HUES6 (cell line): ENCODE results near the gene KRT6B.
"Not testable (repeated sequence)": the region's sequence is repeated elsewhere in the genome, so short reads cannot be mapped to it uniquely, and the experiment has no call there.

Experiments
- H3K27ac ChIP-seq: 2 replicates; pipeline ENCODE4 v1.7.0; 2013; ENCODE audit warnings: low read depth, mild to moderate bottlenecking, low read length, inconsistent platforms
- H3K27me3 ChIP-seq: 2 replicates; pipeline ENCODE4 v1.6.1; 2013; ENCODE audit warnings: low read length; ENCODE audit not compliant: control insufficient read depth, insufficient read depth
- H3K36me3 ChIP-seq: 2 replicates; pipeline ENCODE4 v1.6.1; 2013; ENCODE audit warnings: low read length; ENCODE audit not compliant: control insufficient read depth, insufficient read depth
- H3K4me1 ChIP-seq: 2 replicates; pipeline ENCODE4 v1.6.1; 2013; ENCODE audit warnings: low read length; ENCODE audit not compliant: control insufficient read depth, insufficient read depth
- H3K4me3 ChIP-seq: 2 replicates; pipeline ENCODE4 v1.5.1; 2013; ENCODE audit warnings: low read depth, low read length
- H3K9ac ChIP-seq: one replicate; pipeline ENCODE4 v1.6.1; 2013; ENCODE audit warnings: mild to moderate bottlenecking, low read length
- H3K9me3 ChIP-seq: 2 replicates; pipeline ENCODE4 v1.6.1; 2013; ENCODE audit warnings: low read depth, low read length; ENCODE audit not compliant: control insufficient read depth, insufficient read depth

The KRT6B gene

DNA sequence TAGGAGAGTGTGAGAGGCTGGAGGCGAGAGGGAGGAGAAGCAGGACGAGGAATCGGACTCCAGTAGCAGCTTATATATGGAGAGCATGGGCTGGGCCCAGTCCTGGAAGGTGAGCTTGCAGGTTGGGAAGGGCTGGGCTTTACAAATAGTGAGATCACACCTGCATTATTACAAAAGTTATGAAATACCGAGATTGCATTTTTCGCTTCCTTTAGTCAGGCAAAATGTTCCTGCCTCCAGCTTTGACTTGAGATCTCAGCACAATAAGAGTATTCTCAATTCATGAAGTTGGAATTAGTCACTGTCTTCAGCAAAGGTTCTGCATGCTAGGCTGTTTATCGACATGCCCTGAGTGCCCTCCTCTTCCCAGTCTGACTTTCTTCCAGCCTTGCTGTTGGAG lies at the start of gene KRT6B:
Gene KRT6B (minus strand): TSS at position 46 of the 400 bp plus-strand sequence. CDS start 68 bp downstream, outside the sequence.
- no peak within 1 kb of the TSS for H3K4me3 ChIP-seq
- H3K27ac ChIP-seq = no peak within 1 kb of the TSS
- no peaks in the 10 kb centered on the region for H3K27me3 ChIP-seq
- H3K4me1 ChIP-seq = peaks cover 9% of the 10 kb centered on the region; the same call in 1 of the 2 replicates
- no peaks in the 10 kb centered on the region for H3K36me3 ChIP-seq
- H3K9me3 ChIP-seq = peaks cover 9% of the 10 kb centered on the region
- no peak within 1 kb of the TSS for H3K9ac ChIP-seq

DNA sequence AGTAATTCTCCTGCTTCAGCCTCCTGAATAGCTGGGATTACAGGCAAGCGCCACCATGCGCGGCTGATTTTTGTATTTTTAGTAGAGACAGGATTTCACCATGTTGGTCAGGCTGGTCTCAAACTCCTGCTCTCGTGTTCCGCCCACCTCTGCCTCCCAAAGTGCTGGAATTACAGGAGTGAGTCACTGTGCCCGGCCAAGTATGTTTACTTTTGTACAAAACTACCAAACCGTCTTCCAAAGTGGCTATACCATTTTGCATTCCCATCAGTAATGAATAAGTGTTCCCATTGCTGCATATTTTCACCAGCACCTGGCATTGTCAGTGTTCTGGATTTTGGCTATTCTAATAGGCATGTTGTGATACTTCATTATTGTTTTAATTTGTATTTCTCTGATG lies 49.5 kb upstream of the KRT6B start:
- no peaks in the 10 kb centered on the region for H3K9me3 ChIP-seq
- H3K27me3 ChIP-seq = no peaks in the 10 kb centered on the region
- no peak overlapping the region for H3K9ac ChIP-seq
- no peaks in the 10 kb centered on the region for H3K36me3 ChIP-seq
- H3K4me3 ChIP-seq = no peak overlapping the region
- H3K4me1 ChIP-seq = peaks cover 5% of the 10 kb centered on the region; the same call in 1 of the 2 replicates
- no peak overlapping the region for H3K27ac ChIP-seq

DNA sequence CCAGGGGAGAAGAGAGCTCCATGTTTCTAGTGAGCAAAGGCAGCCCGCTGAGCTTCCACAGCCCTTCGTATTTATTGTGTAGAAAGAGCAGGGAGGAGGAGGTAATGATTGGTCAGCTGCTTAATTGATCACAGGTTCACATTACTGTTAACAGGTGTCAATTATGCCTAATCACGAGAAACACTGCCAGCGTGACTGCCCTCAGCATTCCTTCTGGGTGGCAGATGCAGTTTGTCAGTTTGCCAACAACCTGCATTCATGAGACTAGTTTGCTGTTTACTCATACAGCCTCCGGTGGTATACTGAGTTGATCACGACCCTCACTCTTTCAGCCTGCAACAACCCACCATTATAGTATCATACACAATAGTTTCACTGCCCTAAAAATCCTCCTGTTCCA lies 48.6 kb upstream of the KRT6B start:
- not testable (repeated sequence) for H3K36me3 ChIP-seq, H3K27me3 ChIP-seq, H3K9me3 ChIP-seq, H3K9ac ChIP-seq, H3K27ac ChIP-seq, H3K4me3 ChIP-seq
- H3K4me1 ChIP-seq = peaks cover 14% of the 10 kb centered on the region

DNA sequence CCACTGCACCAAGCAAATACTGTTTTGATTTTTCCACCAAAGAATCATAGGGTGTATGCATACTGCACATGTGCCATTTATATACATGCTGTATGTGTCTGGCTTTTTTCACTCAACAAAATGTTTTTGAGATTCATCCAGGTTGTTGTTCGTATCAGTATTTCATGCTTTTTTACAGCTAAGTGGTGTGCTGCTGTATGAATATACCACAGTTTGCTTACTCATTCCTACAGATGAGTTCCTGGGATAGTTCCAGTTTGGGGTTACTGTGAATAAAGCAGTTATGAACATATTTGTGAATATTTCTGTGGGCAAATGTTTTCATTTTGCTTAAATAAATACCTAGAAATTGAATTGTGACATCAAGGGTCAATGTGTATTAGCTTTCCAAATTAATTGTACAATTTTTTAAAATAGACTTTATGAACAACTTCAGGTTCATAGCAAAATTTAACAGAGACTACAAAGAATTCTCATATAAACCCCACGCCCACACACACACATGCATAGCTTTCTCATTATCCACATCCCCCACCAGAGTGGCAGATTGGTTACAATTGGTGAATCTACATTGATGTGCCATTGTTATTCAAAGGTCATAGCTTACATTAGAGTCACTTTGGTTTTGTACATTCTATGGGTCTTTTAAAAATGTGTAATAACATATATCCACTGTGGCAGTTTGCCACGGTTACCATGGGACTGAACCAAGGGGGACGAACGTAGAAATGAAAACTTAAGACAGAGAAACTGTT lies 48.0 kb upstream of the KRT6B start:
- Histone ChIP-seq H3K4me3 (no peak overlapping the region), H3K27ac (no peak overlapping the region), H3K4me1 (peaks cover 20% of the 10 kb centered on the region), H3K9ac (no peak overlapping the region), H3K27me3 (no peaks in the 10 kb centered on the region), H3K9me3 (no peaks in the 10 kb centered on the region), H3K36me3 (no peaks in the 10 kb centered on the region)

DNA sequence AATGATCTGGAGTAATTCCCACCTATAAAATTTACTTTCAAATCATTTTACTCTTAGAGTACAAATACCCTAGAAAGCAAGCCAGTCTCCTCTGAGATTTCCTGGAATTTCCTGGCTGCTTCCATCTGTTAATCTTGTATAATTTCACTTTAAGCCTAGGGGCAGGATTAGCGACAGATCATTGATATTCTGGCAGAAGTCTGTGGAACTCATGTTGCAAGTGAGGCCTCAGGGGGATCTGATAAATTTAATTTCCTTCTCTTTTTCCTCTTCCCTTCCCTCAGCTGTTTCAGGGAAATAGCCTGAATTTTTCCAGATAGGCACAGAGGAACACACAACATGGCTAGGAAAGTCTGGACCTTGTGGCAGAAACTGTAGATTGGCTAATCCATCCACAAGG lies 47.0 kb upstream of the KRT6B start:
- Histone ChIP-seq H3K4me1 (peaks cover 25% of the 10 kb centered on the region), H3K9ac (no peak overlapping the region), H3K27me3 (no peaks in the 10 kb centered on the region), H3K36me3 (no peaks in the 10 kb centered on the region), H3K27ac (no peak overlapping the region), H3K4me3 (no peak overlapping the region), H3K9me3 (no peaks in the 10 kb centered on the region)

DNA sequence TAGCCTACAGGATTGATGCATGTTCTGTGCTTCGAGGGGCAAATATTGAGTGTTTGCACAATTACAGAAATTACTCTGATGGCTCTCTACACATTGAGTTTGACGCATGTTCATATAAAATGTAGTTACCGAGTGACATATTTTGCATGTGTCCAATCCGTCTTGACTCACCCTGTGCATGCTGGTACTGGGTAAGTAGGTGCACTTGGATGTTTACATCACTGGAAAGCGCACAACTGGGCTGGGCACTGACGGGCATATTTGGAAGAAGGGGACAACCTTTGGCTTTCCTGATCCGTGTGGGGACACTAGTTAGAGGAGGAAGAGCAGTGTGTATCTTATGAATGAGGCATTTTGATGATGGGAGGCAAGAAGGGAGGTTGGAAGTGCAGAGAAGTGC lies 46.0 kb upstream of the KRT6B start:
- H3K9me3 ChIP-seq = no peaks in the 10 kb centered on the region
- no peak overlapping the region for H3K4me3 ChIP-seq
- H3K27ac ChIP-seq = no peak overlapping the region
- no peak overlapping the region for H3K9ac ChIP-seq
- H3K27me3 ChIP-seq = no peaks in the 10 kb centered on the region
- no peaks in the 10 kb centered on the region for H3K36me3 ChIP-seq
- H3K4me1 ChIP-seq = peaks cover 25% of the 10 kb centered on the region

DNA sequence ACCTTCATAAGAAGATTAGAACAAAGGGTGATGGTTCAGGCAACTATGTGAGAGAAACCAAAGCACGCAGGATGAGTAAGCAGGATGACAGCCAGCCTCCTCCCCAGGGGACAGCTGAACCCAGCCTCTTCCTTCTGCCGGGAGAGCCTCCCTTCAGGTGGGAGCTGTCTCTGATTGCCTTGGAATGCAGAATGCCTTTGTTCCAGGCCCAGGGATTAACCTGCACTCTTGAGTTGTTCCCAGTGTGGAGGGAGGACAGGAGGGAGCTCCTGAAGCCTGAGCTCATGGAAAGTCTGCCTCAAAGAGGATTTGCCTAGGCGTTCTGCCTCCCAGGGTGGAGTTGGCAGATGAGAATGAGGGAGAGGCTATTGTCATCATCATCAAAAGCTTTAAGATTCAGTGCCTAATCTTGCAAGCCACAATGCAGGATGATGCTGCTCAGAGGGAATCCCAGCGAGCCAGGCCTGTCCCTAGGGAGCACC lies 44.7 kb upstream of the KRT6B start:
- Histone ChIP-seq H3K27me3 (no peaks in the 10 kb centered on the region), H3K36me3 (no peaks in the 10 kb centered on the region), H3K9ac (peak overlapping the region; percentile 5), H3K27ac (no peak overlapping the region; the same call in 1 of the 2 replicates), H3K9me3 (no peaks in the 10 kb centered on the region), H3K4me1 (peaks cover 25% of the 10 kb centered on the region), H3K4me3 (no peak overlapping the region)

DNA sequence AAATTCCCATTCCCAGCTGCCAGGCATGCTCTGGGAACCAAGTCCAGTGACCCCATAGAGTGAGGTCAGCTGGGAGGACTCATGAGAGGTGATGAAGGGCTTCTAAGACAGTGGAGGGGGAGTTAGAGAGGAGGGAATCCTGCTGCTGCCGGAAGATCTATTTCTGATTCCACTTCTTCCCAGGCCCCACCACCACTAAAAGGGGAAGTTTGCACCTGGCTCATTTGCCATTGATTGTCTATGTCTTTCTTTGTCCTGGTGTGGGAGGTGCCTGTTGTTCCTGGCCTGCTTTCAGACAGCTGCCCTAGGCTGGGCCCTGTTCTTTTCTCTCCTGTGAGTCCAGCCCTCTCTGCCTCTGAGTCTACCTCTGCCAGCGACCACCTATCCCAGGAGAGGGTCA lies 44.1 kb upstream of the KRT6B start:
- H3K4me3 ChIP-seq = no peak overlapping the region
- no peak overlapping the region; the same call in 1 of the 2 replicates for H3K27ac ChIP-seq
- H3K36me3 ChIP-seq = no peaks in the 10 kb centered on the region
- no peaks in the 10 kb centered on the region; the same call in 1 of the 2 replicates for H3K27me3 ChIP-seq
- H3K4me1 ChIP-seq = peaks cover 25% of the 10 kb centered on the region
- H3K9me3 ChIP-seq = no peaks in the 10 kb centered on the region
- H3K9ac ChIP-seq = peak overlapping the region; percentile 5

DNA sequence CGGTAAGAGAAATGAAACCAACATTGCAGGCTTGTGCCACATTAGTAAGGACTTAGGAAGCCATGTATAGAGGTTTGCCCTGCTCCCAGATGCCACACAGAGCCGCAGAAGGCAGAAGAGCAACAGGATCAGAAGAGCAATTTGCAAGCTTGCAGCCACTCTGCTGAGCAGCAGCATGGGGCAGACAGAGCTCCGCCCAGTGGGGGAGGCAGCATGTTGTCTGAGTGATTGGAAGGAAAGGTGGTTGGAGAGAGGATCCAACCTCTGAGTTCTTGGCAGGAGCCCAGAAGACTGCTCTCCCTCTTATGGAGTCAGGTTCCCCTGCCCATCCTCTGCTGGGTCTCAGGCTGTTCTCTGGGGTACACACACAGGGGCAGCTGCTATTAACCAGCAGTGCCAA lies 43.4 kb upstream of the KRT6B start:
- H3K4me1 ChIP-seq = peaks cover 25% of the 10 kb centered on the region
- H3K36me3 ChIP-seq = no peaks in the 10 kb centered on the region
- H3K27ac ChIP-seq = no peak overlapping the region; the same call in 1 of the 2 replicates
- H3K4me3 ChIP-seq = no peak overlapping the region
- peaks cover 2% of the 10 kb centered on the region; the same call in 1 of the 2 replicates for H3K9me3 ChIP-seq
- H3K27me3 ChIP-seq = no peaks in the 10 kb centered on the region; the same call in 1 of the 2 replicates
- no peak overlapping the region for H3K9ac ChIP-seq

DNA sequence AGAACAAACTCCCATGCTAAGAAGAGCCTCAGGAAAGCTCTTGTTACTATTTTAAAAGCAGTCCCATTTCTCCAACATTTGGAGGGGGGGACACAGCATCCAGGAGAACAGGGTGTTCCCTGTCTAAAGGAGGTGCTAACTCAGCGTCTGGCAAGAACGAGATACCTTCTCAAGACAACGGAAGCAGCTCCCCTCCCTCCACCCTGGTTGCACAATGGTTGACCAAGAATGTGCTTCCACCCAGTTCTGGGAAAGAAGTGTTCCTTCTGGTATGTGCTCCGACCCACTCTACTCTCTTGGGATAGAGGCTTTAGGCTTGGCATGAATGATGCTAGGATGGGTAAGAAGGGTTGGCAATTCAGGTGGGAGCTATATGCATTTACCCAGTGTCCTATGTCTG lies 42.6 kb upstream of the KRT6B start:
- H3K9ac ChIP-seq = no peak overlapping the region
- no peak overlapping the region for H3K4me3 ChIP-seq
- peaks cover 11% of the 10 kb centered on the region for H3K9me3 ChIP-seq
- no peaks in the 10 kb centered on the region for H3K36me3 ChIP-seq
- H3K27me3 ChIP-seq = no peaks in the 10 kb centered on the region; the same call in 1 of the 2 replicates
- H3K27ac ChIP-seq = no peak overlapping the region
- peaks cover 25% of the 10 kb centered on the region for H3K4me1 ChIP-seq

DNA sequence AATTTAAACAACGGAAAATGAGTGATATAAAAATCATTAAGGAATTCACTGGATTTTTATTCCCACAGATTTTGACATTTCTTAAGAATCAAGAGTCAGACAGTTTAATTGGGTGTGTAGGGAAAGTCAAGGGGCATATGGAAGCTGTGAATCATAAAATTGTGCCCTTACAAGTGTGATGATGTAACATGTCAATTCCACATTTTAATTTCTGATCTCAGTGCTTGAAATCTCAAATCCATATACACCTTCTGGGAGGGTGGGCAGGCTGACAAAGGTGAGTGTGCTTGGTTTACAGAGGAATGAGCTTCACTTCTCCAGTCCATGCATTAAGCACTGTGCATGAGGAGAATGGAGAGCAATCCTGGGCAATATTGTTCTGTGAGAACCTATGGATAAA lies 42.2 kb upstream of the KRT6B start:
- Histone ChIP-seq H3K27me3 (no peaks in the 10 kb centered on the region; the same call in 1 of the 2 replicates), H3K9me3 (peaks cover 12% of the 10 kb centered on the region), H3K27ac (no peak overlapping the region), H3K36me3 (no peaks in the 10 kb centered on the region), H3K4me3 (no peak overlapping the region), H3K4me1 (peaks cover 25% of the 10 kb centered on the region), H3K9ac (no peak overlapping the region)
